CD14-positive monocyte (primary cell): ENCODE data around the gene BARX2. TPM values are rescaled to one million over a fixed set of nuclear protein-coding genes. Genes with fewer than 3 reads are reported as not detected.

ENCODE experiments used
- DNase-seq, 3 donors: peaks; one replicate each; pipeline ENCODE4 v3.0.0-alpha.2; 2011 to 2022
- H2AFZ ChIP-seq: 2 replicates; pipeline ENCODE4 v1.6.0; 2012; ENCODE audit warnings: mild to moderate bottlenecking, low read depth, low read length, inconsistent platforms; ENCODE audit not compliant: insufficient read depth, poor library complexity, severe bottlenecking
- H3K27ac ChIP-seq, 2 donors: 1 replicate in 1 of 2; 2 replicates in 1 of 2; pipeline ENCODE4 v1.5.1; 2012 to 2013; ENCODE audit warnings: low read length in 2 of 2, control low read depth in 1 of 2, inconsistent platforms in 1 of 2, low read depth in 1 of 2, mild to moderate bottlenecking in 1 of 2
- H3K27me3 ChIP-seq, 2 donors: one replicate each; pipeline versions ENCODE4 v1.6.0 to v1.6.1; 2011 to 2013; ENCODE audit warnings: low read length in 2 of 2; ENCODE audit not compliant: control insufficient read depth in 2 of 2, insufficient read depth in 2 of 2
- H3K36me3 ChIP-seq, 2 donors: replicated peaks in 1 of 2; 1 replicate in 1 of 2; 2 replicates in 1 of 2; pipeline versions ENCODE4 v1.5.1 to v1.6.1; 2012 to 2013; ENCODE audit warnings: low read length in 2 of 2, control low read depth in 1 of 2, inconsistent platforms in 1 of 2, mild to moderate bottlenecking in 1 of 2; ENCODE audit not compliant: insufficient read depth in 2 of 2, control insufficient read depth in 1 of 2
- H3K4me1 ChIP-seq, 2 donors: 1 replicate in 1 of 2; 2 replicates in 1 of 2; pipeline versions ENCODE4 v1.5.1 to v1.6.1; 2012 to 2013; ENCODE audit warnings: low read length in 2 of 2, control low read depth in 1 of 2, inconsistent platforms in 1 of 2, mild to moderate bottlenecking in 1 of 2, moderate library complexity in 1 of 2; ENCODE audit not compliant: insufficient read depth in 2 of 2, control insufficient read depth in 1 of 2
- H3K4me2 ChIP-seq: replicated peaks from 2 replicates; pipeline ENCODE3; 2012; ENCODE audit warnings: low read length, moderate library complexity, mild to moderate bottlenecking; ENCODE audit not compliant: poor library complexity, severe bottlenecking; ENCODE audit errors: extremely low read depth
- H3K4me3 ChIP-seq, 3 experiments: fragments of 200-600 bp in 1 of 3; sonication (generic) in 1 of 3; replicated peaks in 1 of 3; 1 replicate in 2 of 3; 2 replicates in 1 of 3; pipeline ENCODE4 v1.5.1; 2011 to 2013; ENCODE audit warnings: low read length in 3 of 3, mild to moderate bottlenecking in 3 of 3, control low read depth in 2 of 3, low read depth in 2 of 3, inconsistent platforms in 1 of 3, moderate library complexity in 1 of 3
- H3K79me2 ChIP-seq: 2 replicates; pipeline ENCODE4 v1.6.0; 2012; ENCODE audit warnings: mild to moderate bottlenecking, control low read depth, inconsistent platforms, low read length, moderate library complexity; ENCODE audit not compliant: insufficient read depth
- H3K9ac ChIP-seq: 2 replicates; pipeline ENCODE4 v1.6.0; 2017; ENCODE audit warnings: low read length, mild to moderate bottlenecking; ENCODE audit not compliant: insufficient read depth, poor library complexity, severe bottlenecking
- H3K9me3 ChIP-seq, 2 donors: replicated peaks in 1 of 2; 1 replicate in 1 of 2; 2 replicates in 1 of 2; pipeline versions ENCODE4 v1.5.1 to v1.6.1; 2012 to 2013; ENCODE audit warnings: low read length in 2 of 2, control low read depth in 1 of 2; ENCODE audit not compliant: control insufficient read depth in 1 of 2, insufficient read depth in 1 of 2
- H4K20me1 ChIP-seq: 2 replicates; pipeline ENCODE4 v1.6.0; 2012; ENCODE audit warnings: mild to moderate bottlenecking, low read length, control low read depth, moderate library complexity; ENCODE audit not compliant: insufficient read depth
- H3K27ac Mint-ChIP-seq, 7 donors: one replicate each; pipeline ENCODE4 v1.8.0; 2020; ENCODE audit warnings: mild to moderate bottlenecking in 7 of 7, mixed read lengths in 7 of 7, moderate library complexity in 6 of 7, inconsistent platforms in 2 of 7
- H3K27me3 Mint-ChIP-seq, 3 donors: one replicate each; pipeline ENCODE4 v1.8.0; 2021 to 2022; ENCODE audit warnings: low read depth in 3 of 3, mild to moderate bottlenecking in 3 of 3, mixed read lengths in 3 of 3, moderate library complexity in 3 of 3, inconsistent platforms in 1 of 3
- H3K36me3 Mint-ChIP-seq, 2 donors: one replicate each; pipeline ENCODE4 v1.8.0; 2020; ENCODE audit warnings: mixed read lengths in 2 of 2, inconsistent platforms in 1 of 2, mild to moderate bottlenecking in 1 of 2
- H3K4me1 Mint-ChIP-seq: one replicate; pipeline ENCODE4 v1.8.0; 2020; ENCODE audit warnings: mild to moderate bottlenecking, mixed read lengths
- H3K4me3 Mint-ChIP-seq, 2 donors: one replicate each; pipeline ENCODE4 v1.8.0; 2020; ENCODE audit warnings: mild to moderate bottlenecking in 2 of 2, mixed read lengths in 2 of 2, moderate library complexity in 1 of 2
- H3K9me3 Mint-ChIP-seq, 7 donors: one replicate each; pipeline ENCODE4 v1.8.0; 2020 to 2022; ENCODE audit warnings: mixed read lengths in 7 of 7, mild to moderate bottlenecking in 6 of 7, moderate library complexity in 6 of 7, inconsistent platforms in 2 of 7
- WGBS: methylation state at CpG from one replicate; pipeline ENCODE4 v1.1.5; 2013; ENCODE audit warnings: missing lambda C conversion rate; ENCODE audit not compliant: insufficient coverage; 5-methylcytosine and 5-hydroxymethylcytosine counted together
- intact Hi-C, 2 donors: fragments of 100-400 bp; cut with micrococcal nuclease; formaldehyde crosslinking; loops; one replicate each; pipeline versions ENCODE4 v1.15.0 to v1.15.1; 2023
- polyA plus RNA-seq, 3 donors: library from polyadenylated mRNA; depleted of rRNA in 1 of 3; unstranded in 2 of 3; stranded (reverse) in 1 of 3; fragments of 300-500 nt in 2 of 3; fragments of >200 nt in 1 of 3; fragmentation: Illumina TruSeq in 2 of 3; gene quantifications; 1 replicate in 2 of 3; 2 replicates in 1 of 3; pipeline ENCODE4 v1.2.3, GENCODE V29; 2012 to 2021
- TF ChIP-seq, protein P1 (sequence below): fragments of 200-600 bp; IDR thresholded peaks from one replicate; pipeline ENCODE4 v1.8.0; 2022; ENCODE audit warnings: antibody characterized with exemption, mild to moderate bottlenecking

Gene BARX2
- polyA plus RNA-seq, 3 donors, result not detected

DNA sequence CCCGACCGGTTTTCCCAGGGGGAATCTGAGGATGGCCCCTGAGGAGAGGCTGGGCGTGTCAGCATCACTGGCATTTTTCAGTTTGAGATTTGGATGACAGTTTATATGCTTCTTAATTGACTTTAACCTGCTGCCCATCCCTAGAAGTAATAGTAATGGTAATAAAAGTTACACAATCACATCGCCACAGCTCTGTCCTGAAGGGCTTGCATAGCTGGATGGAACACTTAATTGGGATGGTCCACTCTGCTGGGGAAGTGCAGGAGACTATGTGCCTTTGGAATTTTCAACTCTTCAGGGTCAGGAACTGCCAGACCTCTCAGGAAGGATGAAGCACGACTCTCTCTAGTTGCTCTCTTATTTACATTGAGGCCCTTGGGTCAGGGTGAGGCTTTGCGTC is 16.2 kb downstream of the BARX2 start:
- Histone ChIP-seq H2AFZ (no peak overlapping the region), H3K36me3 (no peaks in the 10 kb centered on the region), H3K9me3 (no peaks in the 10 kb centered on the region), H3K4me1 (no peaks in the 10 kb centered on the region), H3K27me3 (peaks cover 0 to 3% of the 10 kb centered on the region in 2 donors), H3K9ac (no peak overlapping the region), H3K4me3 (no peak overlapping the region), H3K4me2 (no peak overlapping the region), H4K20me1 (no peaks in the 10 kb centered on the region), H3K79me2 (no peaks in the 10 kb centered on the region), H3K27ac (no peak overlapping the region)
- intact Hi-C loops, result no loop called here
- Mint-ChIP-seq H3K27ac (no peak overlapping the region), H3K4me1 (no peaks in the 10 kb centered on the region), H3K4me3 (no peak overlapping the region), H3K9me3 (peaks cover 0 to 1% (median 0%) of the 10 kb centered on the region in 7 donors), H3K36me3 (no peaks in the 10 kb centered on the region), H3K27me3 (peaks cover 5 to 18% (median 15%) of the 10 kb centered on the region in 3 donors)
- no peak for DNase-seq
- TF ChIP-seq, protein P1, sequence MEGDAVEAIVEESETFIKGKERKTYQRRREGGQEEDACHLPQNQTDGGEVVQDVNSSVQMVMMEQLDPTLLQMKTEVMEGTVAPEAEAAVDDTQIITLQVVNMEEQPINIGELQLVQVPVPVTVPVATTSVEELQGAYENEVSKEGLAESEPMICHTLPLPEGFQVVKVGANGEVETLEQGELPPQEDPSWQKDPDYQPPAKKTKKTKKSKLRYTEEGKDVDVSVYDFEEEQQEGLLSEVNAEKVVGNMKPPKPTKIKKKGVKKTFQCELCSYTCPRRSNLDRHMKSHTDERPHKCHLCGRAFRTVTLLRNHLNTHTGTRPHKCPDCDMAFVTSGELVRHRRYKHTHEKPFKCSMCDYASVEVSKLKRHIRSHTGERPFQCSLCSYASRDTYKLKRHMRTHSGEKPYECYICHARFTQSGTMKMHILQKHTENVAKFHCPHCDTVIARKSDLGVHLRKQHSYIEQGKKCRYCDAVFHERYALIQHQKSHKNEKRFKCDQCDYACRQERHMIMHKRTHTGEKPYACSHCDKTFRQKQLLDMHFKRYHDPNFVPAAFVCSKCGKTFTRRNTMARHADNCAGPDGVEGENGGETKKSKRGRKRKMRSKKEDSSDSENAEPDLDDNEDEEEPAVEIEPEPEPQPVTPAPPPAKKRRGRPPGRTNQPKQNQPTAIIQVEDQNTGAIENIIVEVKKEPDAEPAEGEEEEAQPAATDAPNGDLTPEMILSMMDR, result no peak
- WGBS, result 87% methylated on average over 4 of the region's 6 CpGs

DNA sequence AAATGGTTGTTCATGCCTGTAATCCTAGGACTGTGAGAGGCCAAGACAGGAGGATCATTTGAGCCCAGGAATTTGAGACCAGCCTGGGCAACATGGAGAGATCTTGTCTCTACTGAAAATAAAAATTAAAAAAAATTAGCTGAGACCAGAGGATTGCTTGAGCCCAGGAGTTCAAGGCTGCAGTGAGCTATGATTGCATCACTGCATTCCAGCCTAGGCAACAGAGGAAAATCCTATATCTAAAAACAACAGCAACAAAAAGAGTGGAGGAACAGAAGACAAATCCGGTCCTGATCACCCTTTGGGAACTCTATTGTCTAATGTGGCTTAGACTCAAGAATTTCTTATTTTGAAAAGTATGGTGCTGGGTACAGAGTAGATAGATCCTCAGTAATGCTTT is 17.3 kb downstream of the BARX2 start:
- Histone ChIP-seq H3K36me3 (no peaks in the 10 kb centered on the region), H3K9ac (no peak overlapping the region), H2AFZ (no peak overlapping the region), H3K4me2 (no peak overlapping the region), H4K20me1 (no peaks in the 10 kb centered on the region), H3K9me3 (no peaks in the 10 kb centered on the region), H3K4me1 (no peaks in the 10 kb centered on the region), H3K27me3 (peaks cover 0 to 3% of the 10 kb centered on the region in 2 donors), H3K4me3 (no peak overlapping the region), H3K27ac (no peak overlapping the region), H3K79me2 (no peaks in the 10 kb centered on the region)
- WGBS, result no CpG with 5 or more reads among the region's 1 CpG
- peaks cover 5 to 20% (median 12%) of the 10 kb centered on the region in 3 donors for H3K27me3 Mint-ChIP-seq
- H3K4me1 Mint-ChIP-seq, result no peaks in the 10 kb centered on the region
- peaks cover 0 to 2% (median 0%) of the 10 kb centered on the region in 7 donors for H3K9me3 Mint-ChIP-seq
- intact Hi-C loops, result no loop called here
- H3K27ac Mint-ChIP-seq, result no peak overlapping the region
- DNase-seq, result no peak
- TF ChIP-seq, protein P1, result no peak
- no peak overlapping the region for H3K4me3 Mint-ChIP-seq
- no peaks in the 10 kb centered on the region for H3K36me3 Mint-ChIP-seq
